ENCODE results near the gene TSPAN8. TPM values are rescaled to one million over a fixed set of nuclear protein-coding genes. Genes with fewer than 3 reads are reported as not detected.
"Not testable (repeated sequence)": the region's sequence is repeated elsewhere in the genome, so short reads cannot be mapped to it uniquely, and the experiment has no call there.

TSPAN8 gene
- total RNA-seq, 1 experiment from 2014 or later, result 4.2 TPM

DNA sequence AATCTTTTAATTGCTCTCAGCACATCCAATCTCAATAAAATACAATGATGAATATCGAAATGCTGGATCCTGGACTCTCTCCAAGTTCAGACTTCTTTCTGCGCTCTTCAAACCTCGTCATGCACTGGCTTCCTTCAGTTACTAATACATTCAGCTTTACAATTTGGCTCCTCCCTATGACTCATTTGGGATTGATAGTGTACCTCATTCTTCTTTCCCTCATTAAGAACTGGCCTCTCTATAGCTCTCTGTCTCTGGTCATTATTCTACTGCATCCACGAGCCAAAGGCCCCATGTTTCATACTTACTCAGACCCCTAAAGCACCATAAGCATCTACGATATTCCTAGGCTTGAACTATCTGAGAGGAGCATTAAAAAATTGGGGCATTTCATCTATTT is 4.9 kb downstream of the TSPAN8 start:
- no peaks in the 10 kb centered on the region for H3K36me3 ChIP-seq (ENCODE audit: control insufficient read depth, insufficient read depth, low read length)
- H3K4me3 ChIP-seq (ENCODE audit: low read depth in 2 of 2, low read length in 2 of 2), result no peak overlapping the region
- no peak overlapping the region for H3K27ac ChIP-seq (ENCODE audit: low read length)
- CTCF ChIA-PET, result no interaction called here
- peaks cover 3% of the 10 kb centered on the region; the same call in 1 of the 2 replicates for H3K4me1 ChIP-seq (ENCODE audit: control insufficient read depth, insufficient read depth, low read length)
- H3K9me3 ChIP-seq (ENCODE audit: control insufficient read depth, insufficient read depth, low read depth, low read length), result no peaks in the 10 kb centered on the region
- POLR2A ChIA-PET, result no interaction called here
- no TSS peak for BruUV-seq (replicated peaks)
- TF ChIP-seq SIN3A (IDR thresholded peaks at IDR 0.05; ENCODE audit: borderline replicate concordance, insufficient read depth, low read depth, low read length), result no peak
- TF ChIP-seq TCF7L2 (IDR thresholded peaks at IDR 0.05; ENCODE audit: low read depth, low read length), result no peak
- TF ChIP-seq, protein P1, sequence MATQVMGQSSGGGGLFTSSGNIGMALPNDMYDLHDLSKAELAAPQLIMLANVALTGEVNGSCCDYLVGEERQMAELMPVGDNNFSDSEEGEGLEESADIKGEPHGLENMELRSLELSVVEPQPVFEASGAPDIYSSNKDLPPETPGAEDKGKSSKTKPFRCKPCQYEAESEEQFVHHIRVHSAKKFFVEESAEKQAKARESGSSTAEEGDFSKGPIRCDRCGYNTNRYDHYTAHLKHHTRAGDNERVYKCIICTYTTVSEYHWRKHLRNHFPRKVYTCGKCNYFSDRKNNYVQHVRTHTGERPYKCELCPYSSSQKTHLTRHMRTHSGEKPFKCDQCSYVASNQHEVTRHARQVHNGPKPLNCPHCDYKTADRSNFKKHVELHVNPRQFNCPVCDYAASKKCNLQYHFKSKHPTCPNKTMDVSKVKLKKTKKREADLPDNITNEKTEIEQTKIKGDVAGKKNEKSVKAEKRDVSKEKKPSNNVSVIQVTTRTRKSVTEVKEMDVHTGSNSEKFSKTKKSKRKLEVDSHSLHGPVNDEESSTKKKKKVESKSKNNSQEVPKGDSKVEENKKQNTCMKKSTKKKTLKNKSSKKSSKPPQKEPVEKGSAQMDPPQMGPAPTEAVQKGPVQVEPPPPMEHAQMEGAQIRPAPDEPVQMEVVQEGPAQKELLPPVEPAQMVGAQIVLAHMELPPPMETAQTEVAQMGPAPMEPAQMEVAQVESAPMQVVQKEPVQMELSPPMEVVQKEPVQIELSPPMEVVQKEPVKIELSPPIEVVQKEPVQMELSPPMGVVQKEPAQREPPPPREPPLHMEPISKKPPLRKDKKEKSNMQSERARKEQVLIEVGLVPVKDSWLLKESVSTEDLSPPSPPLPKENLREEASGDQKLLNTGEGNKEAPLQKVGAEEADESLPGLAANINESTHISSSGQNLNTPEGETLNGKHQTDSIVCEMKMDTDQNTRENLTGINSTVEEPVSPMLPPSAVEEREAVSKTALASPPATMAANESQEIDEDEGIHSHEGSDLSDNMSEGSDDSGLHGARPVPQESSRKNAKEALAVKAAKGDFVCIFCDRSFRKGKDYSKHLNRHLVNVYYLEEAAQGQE (IDR thresholded peaks at IDR 0.05; ENCODE audit: insufficient read depth in 1 of 2, low read depth in 2 of 2, low read length in 1 of 2), result no peak
- TF ChIP-seq, protein P2, sequence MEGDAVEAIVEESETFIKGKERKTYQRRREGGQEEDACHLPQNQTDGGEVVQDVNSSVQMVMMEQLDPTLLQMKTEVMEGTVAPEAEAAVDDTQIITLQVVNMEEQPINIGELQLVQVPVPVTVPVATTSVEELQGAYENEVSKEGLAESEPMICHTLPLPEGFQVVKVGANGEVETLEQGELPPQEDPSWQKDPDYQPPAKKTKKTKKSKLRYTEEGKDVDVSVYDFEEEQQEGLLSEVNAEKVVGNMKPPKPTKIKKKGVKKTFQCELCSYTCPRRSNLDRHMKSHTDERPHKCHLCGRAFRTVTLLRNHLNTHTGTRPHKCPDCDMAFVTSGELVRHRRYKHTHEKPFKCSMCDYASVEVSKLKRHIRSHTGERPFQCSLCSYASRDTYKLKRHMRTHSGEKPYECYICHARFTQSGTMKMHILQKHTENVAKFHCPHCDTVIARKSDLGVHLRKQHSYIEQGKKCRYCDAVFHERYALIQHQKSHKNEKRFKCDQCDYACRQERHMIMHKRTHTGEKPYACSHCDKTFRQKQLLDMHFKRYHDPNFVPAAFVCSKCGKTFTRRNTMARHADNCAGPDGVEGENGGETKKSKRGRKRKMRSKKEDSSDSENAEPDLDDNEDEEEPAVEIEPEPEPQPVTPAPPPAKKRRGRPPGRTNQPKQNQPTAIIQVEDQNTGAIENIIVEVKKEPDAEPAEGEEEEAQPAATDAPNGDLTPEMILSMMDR (IDR thresholded peaks at IDR 0.05), result no peak
- no peak for TF ChIP-seq POLR2AphosphoS5 (IDR thresholded peaks at IDR 0.05; ENCODE audit: low read depth, low read length)
- intact Hi-C loops (cut with micrococcal nuclease; ENCODE audit: unreplicated experiment), result no loop called here
- no peaks in the 10 kb centered on the region for H3K27me3 ChIP-seq (ENCODE audit: control insufficient read depth, insufficient read depth, low read length)
- ATAC-seq, result no peak
- DNase-seq (ENCODE audit: low read depth, low spot score), result no peak
- in situ Hi-C loops (cut with HindIII; ENCODE audit: low pct_unique_long_range_greater_than_20kb, low sequenced_read_pairs), result no loop called here

DNA sequence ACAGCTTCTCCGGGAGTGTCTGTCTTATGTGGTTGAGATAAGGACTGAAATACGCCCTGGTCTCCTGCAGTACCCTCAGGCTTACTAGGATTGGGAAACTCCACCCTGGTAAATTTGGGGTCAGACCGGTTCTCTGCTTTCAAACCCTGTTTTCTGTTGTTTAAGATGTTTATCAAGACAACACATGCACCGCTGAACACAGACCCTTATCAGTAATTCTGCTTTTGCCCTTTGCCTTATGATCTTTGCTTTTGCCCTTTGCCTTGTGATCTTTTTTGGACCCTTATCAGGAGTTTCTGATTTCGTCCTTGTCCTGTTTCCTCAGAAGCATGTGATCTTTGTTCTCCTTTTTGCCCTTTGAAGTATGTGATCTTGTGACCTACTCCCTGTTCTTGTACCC is 7.8 kb downstream of the TSPAN8 start:
- ATAC-seq; CTCF ChIA-PET; H3K27ac ChIP-seq (ENCODE audit: low read length); DNase-seq (ENCODE audit: low read depth, low spot score); BruUV-seq (replicated peaks); H3K4me1 ChIP-seq (ENCODE audit: control insufficient read depth, insufficient read depth, low read length); H3K4me3 ChIP-seq (ENCODE audit: low read depth in 2 of 2, low read length in 2 of 2); H3K9me3 ChIP-seq (ENCODE audit: control insufficient read depth, insufficient read depth, low read depth, low read length); H3K27me3 ChIP-seq (ENCODE audit: control insufficient read depth, insufficient read depth, low read length); POLR2A ChIA-PET; in situ Hi-C loops (cut with HindIII; ENCODE audit: low pct_unique_long_range_greater_than_20kb, low sequenced_read_pairs); intact Hi-C loops (cut with micrococcal nuclease; ENCODE audit: unreplicated experiment); H3K36me3 ChIP-seq (ENCODE audit: control insufficient read depth, insufficient read depth, low read length): not testable (repeated sequence)

DNA sequence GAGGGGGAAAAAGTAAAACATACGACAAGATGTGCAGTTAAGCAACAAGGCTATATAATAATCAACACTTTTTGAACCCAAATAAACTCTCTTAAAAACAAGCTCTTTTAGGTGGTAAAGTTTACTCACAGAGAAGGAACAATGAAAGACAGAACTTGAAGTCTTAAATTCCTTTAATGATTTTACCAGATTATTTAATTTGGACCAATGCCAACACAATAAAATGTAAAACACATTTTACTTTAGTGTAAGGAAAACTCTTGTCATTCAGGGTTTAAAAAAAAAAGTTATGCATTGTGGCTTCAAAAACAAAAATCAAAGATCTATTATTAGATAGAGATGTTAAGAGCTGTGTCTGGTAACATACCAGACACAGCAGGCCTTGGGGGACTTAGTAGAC is 13.1 kb downstream of the TSPAN8 start:
- no peaks in the 10 kb centered on the region for H3K36me3 ChIP-seq (ENCODE audit: control insufficient read depth, insufficient read depth, low read length)
- BruUV-seq (replicated peaks), result no TSS peak
- in situ Hi-C loops (cut with HindIII; ENCODE audit: low pct_unique_long_range_greater_than_20kb, low sequenced_read_pairs), result no loop called here
- no peak for DNase-seq (ENCODE audit: low read depth, low spot score)
- no peaks in the 10 kb centered on the region for H3K4me1 ChIP-seq (ENCODE audit: control insufficient read depth, insufficient read depth, low read length)
- no peaks in the 10 kb centered on the region for H3K27me3 ChIP-seq (ENCODE audit: control insufficient read depth, insufficient read depth, low read length)
- POLR2A ChIA-PET, result interaction anchor here (0.6 kb wide), 1 partner anchor 217 kb away, joined by 3 read pairs; no protein-coding TSS in a partner anchor
- no peak for ATAC-seq
- H3K27ac ChIP-seq (ENCODE audit: low read length), result no peak overlapping the region
- TF ChIP-seq SIN3A (IDR thresholded peaks at IDR 0.05; ENCODE audit: borderline replicate concordance, insufficient read depth, low read depth, low read length) (no peak), POLR2AphosphoS5 (IDR thresholded peaks at IDR 0.05; ENCODE audit: low read depth, low read length) (no peak), TCF7L2 (IDR thresholded peaks at IDR 0.05; ENCODE audit: low read depth, low read length) (no peak)
- TF ChIP-seq, protein P2 (IDR thresholded peaks at IDR 0.05), result no peak
- TF ChIP-seq, protein P1 (IDR thresholded peaks at IDR 0.05; ENCODE audit: insufficient read depth in 1 of 2, low read depth in 2 of 2, low read length in 1 of 2), result no peak
- H3K9me3 ChIP-seq (ENCODE audit: control insufficient read depth, insufficient read depth, low read depth, low read length), result no peaks in the 10 kb centered on the region
- intact Hi-C loops (cut with micrococcal nuclease; ENCODE audit: unreplicated experiment), result no loop called here
- H3K4me3 ChIP-seq (ENCODE audit: low read depth in 2 of 2, low read length in 2 of 2), result no peak overlapping the region
- CTCF ChIA-PET, result no interaction called here
